Activated naive CD8-positive, alpha-beta T cell (primary cell): ENCODE measurements around the gene C6orf47.

Experiments used
- H3K27ac Mint-ChIP-seq: one replicate; pipeline ENCODE4 v1.8.0; 2021; ENCODE audit warnings: mixed read lengths
- H3K27me3 Mint-ChIP-seq: one replicate; pipeline ENCODE4 v1.8.0; 2021; ENCODE audit warnings: mixed read lengths
- H3K36me3 Mint-ChIP-seq: one replicate; pipeline ENCODE4 v1.8.0; 2021; ENCODE audit warnings: mixed read lengths
- H3K4me1 Mint-ChIP-seq: one replicate; pipeline ENCODE4 v1.8.0; 2021; ENCODE audit warnings: low read depth, mixed read lengths
- H3K4me3 Mint-ChIP-seq: one replicate; pipeline ENCODE4 v1.8.0; 2021; ENCODE audit warnings: mild to moderate bottlenecking, mixed read lengths
- H3K9me3 Mint-ChIP-seq: one replicate; pipeline ENCODE4 v1.8.0; 2021; ENCODE audit warnings: low read depth, mixed read lengths

Gene C6orf47

GRCh38 chr6:31692353-31692752 lies 31.8 kb upstream of the C6orf47 start:
- H3K4me3 Mint-ChIP-seq: no peak overlapping the region
- peaks cover 2% of the 10 kb centered on the region for H3K4me1 Mint-ChIP-seq
- H3K27me3 Mint-ChIP-seq: no peaks in the 10 kb centered on the region
- H3K36me3 Mint-ChIP-seq: no peaks in the 10 kb centered on the region
- H3K9me3 Mint-ChIP-seq: no peaks in the 10 kb centered on the region
- no peak overlapping the region for H3K27ac Mint-ChIP-seq

- H3K36me3 Mint-ChIP-seq: no peaks in the 10 kb centered on the region
- H3K4me3 Mint-ChIP-seq: no peak overlapping the region
- no peaks in the 10 kb centered on the region for H3K9me3 Mint-ChIP-seq
- no peak overlapping the region for H3K27ac Mint-ChIP-seq
- no peaks in the 10 kb centered on the region for H3K27me3 Mint-ChIP-seq
- no peaks in the 10 kb centered on the region for H3K4me1 Mint-ChIP-seq
Measured at GRCh38 chr6:31691564-31692108, 31.1 kb upstream of the C6orf47 start.

DNA sequence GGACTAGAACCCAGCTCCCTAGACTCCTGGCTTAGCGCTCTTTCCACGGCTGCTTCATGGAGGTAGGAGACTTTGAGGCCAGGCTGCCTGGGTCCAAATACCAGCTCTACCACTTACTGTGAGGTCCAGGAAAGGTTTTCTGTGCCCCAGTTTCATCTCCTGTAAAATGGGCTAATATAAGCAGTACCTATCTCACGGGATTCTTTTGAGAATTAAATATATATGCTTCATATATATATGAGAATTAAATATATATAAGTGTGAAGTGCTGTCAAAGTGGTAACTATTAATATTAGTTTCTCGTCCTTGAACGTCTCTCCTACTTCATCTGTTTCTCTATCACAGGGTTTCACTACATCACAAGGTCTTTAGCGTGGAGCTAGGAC lies 30.5 kb upstream of the C6orf47 start:
- H3K36me3 Mint-ChIP-seq: no peaks in the 10 kb centered on the region
- H3K4me3 Mint-ChIP-seq: no peak overlapping the region
- H3K9me3 Mint-ChIP-seq: no peaks in the 10 kb centered on the region
- no peaks in the 10 kb centered on the region for H3K4me1 Mint-ChIP-seq
- H3K27me3 Mint-ChIP-seq: no peaks in the 10 kb centered on the region
- H3K27ac Mint-ChIP-seq: no peak overlapping the region

- Mint-ChIP-seq H3K36me3 (no peaks in the 10 kb centered on the region), H3K4me3 (no peak overlapping the region), H3K27ac (peak overlapping the region; percentile 41), H3K27me3 (no peaks in the 10 kb centered on the region), H3K9me3 (no peaks in the 10 kb centered on the region), H3K4me1 (no peaks in the 10 kb centered on the region)
Measured at GRCh38 chr6:31690231-31691077, 29.9 kb upstream of the C6orf47 start.

- H3K4me3 Mint-ChIP-seq: no peak overlapping the region
- no peaks in the 10 kb centered on the region for H3K27me3 Mint-ChIP-seq
- no peaks in the 10 kb centered on the region for H3K4me1 Mint-ChIP-seq
- peak overlapping the region; percentile 41 for H3K27ac Mint-ChIP-seq
- no peaks in the 10 kb centered on the region for H3K36me3 Mint-ChIP-seq
- H3K9me3 Mint-ChIP-seq: no peaks in the 10 kb centered on the region
Measured at GRCh38 chr6:31689249-31690110, 28.9 kb upstream of the C6orf47 start.

GRCh38 chr6:31687860-31688693 lies 27.5 kb upstream of the C6orf47 start:
- H3K36me3 Mint-ChIP-seq: no peaks in the 10 kb centered on the region
- H3K27ac Mint-ChIP-seq: peak overlapping the region; percentile 16
- H3K9me3 Mint-ChIP-seq: no peaks in the 10 kb centered on the region
- H3K27me3 Mint-ChIP-seq: no peaks in the 10 kb centered on the region
- no peak overlapping the region for H3K4me3 Mint-ChIP-seq
- no peaks in the 10 kb centered on the region for H3K4me1 Mint-ChIP-seq

GRCh38 chr6:31687321-31687720 lies 26.7 kb upstream of the C6orf47 start:
- Mint-ChIP-seq H3K4me3 (no peak overlapping the region), H3K4me1 (no peaks in the 10 kb centered on the region), H3K36me3 (no peaks in the 10 kb centered on the region), H3K9me3 (no peaks in the 10 kb centered on the region), H3K27me3 (no peaks in the 10 kb centered on the region), H3K27ac (no peak overlapping the region)

DNA sequence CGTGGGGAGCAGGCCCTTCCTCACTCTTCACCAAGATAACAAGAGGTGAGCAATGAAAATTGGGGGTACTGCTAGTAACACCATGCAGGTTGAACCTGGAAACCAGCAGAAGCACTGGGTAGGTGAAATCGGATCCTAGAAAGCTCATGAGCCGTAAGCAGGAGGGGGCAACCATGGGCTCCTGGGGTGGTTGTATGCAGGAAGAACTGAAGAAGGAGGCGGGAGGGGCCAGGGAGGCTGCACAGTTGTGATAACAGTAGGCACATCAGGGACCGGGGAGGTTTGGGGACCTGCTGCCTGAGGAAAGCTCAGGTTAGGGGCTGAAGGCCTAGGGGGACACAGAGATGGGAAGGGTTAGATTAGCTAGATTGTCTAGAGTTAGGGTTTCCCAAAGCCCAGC lies 25.9 kb upstream of the C6orf47 start:
- Mint-ChIP-seq H3K27ac (no peak overlapping the region), H3K36me3 (no peaks in the 10 kb centered on the region), H3K27me3 (no peaks in the 10 kb centered on the region), H3K9me3 (no peaks in the 10 kb centered on the region), H3K4me1 (peaks cover 2% of the 10 kb centered on the region), H3K4me3 (no peak overlapping the region)

DNA sequence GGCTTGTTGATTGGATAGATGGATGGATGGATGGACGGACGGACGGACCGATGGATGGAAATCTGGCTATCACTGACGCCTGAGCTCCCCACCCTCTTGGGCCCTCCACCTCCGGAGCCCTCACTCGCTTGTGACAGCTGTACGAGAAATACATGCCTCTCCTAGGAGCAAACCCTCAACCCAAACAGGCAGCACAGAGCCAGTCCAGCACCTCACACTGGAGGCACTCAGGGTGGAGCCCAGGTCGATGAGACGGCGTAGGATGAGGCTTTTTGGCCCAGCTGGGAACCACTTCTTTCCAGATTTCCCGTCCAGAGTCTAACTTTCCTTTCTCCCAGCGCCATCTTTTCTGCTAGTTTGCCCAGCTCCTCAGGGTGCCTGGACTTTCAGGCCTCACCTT lies 23.0 kb upstream of the C6orf47 start:
- Mint-ChIP-seq H3K4me3 (no peak overlapping the region), H3K9me3 (no peaks in the 10 kb centered on the region), H3K27ac (no peak overlapping the region), H3K27me3 (no peaks in the 10 kb centered on the region), H3K36me3 (no peaks in the 10 kb centered on the region), H3K4me1 (peaks cover 13% of the 10 kb centered on the region)

GRCh38 chr6:31681135-31681671 lies 20.6 kb upstream of the C6orf47 start:
- no peak overlapping the region for H3K27ac Mint-ChIP-seq
- no peaks in the 10 kb centered on the region for H3K27me3 Mint-ChIP-seq
- H3K4me1 Mint-ChIP-seq: peaks cover 13% of the 10 kb centered on the region
- peak overlapping the region; percentile 91 for H3K4me3 Mint-ChIP-seq
- no peaks in the 10 kb centered on the region for H3K9me3 Mint-ChIP-seq
- no peaks in the 10 kb centered on the region for H3K36me3 Mint-ChIP-seq

- no peaks in the 10 kb centered on the region for H3K36me3 Mint-ChIP-seq
- H3K9me3 Mint-ChIP-seq: no peaks in the 10 kb centered on the region
- no peaks in the 10 kb centered on the region for H3K27me3 Mint-ChIP-seq
- H3K4me1 Mint-ChIP-seq: peaks cover 13% of the 10 kb centered on the region
- H3K27ac Mint-ChIP-seq: peak within 1 kb of the TSS; percentile 79
- H3K4me3 Mint-ChIP-seq: peak within 1 kb of the TSS; percentile 91
Measured at GRCh38 chr6:31680226-31681134, 19.9 kb upstream of the C6orf47 start, which contains the start of gene LY6G5C. TSS of gene LY6G5C (minus strand) at chr6:31681067. CDS start at chr6:31680373, 694 bp downstream.

- Mint-ChIP-seq H3K27ac (no peak overlapping the region), H3K36me3 (no peaks in the 10 kb centered on the region), H3K4me1 (peaks cover 13% of the 10 kb centered on the region), H3K27me3 (no peaks in the 10 kb centered on the region), H3K4me3 (no peak overlapping the region), H3K9me3 (no peaks in the 10 kb centered on the region)
Measured at GRCh38 chr6:31677955-31678354, 17.4 kb upstream of the C6orf47 start.

DNA sequence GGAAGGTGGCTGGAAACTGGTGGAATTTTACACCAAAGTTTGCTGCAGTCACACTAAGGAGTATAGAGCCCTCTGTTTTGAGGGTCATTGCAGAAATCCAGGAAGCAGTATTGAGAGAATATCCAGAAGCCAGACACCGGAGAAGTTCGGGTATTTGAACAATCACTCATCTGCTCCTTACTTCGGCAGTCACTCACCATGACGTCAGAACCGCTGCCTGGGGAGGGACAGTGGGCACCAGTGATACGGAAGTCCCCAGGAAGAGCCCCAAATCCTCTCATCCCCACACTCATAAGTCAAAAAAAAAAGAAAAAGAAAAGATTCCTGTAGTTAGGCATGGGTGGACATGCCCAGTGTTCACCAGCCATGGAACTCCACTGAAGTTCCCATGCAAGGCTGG lies 16.3 kb upstream of the C6orf47 start:
- H3K27me3 Mint-ChIP-seq: no peaks in the 10 kb centered on the region
- no peaks in the 10 kb centered on the region for H3K36me3 Mint-ChIP-seq
- no peak overlapping the region for H3K4me3 Mint-ChIP-seq
- H3K27ac Mint-ChIP-seq: no peak overlapping the region
- H3K4me1 Mint-ChIP-seq: peaks cover 13% of the 10 kb centered on the region
- H3K9me3 Mint-ChIP-seq: no peaks in the 10 kb centered on the region
